ENCODE results near the gene TJAP1.

- no peak for TF ChIP-seq CTCF (IDR thresholded peaks at IDR 0.05; ENCODE audit: extremely low read depth in 1 of 2, insufficient read depth in 1 of 2, low read depth in 1 of 2, low read length in 2 of 2)
- TF ChIP-seq MYC (IDR thresholded peaks at IDR 0.05; ENCODE audit: low read depth, low read length), result no peak
- TF ChIP-seq POLR2AphosphoS5 (IDR thresholded peaks at IDR 0.05; ENCODE audit: insufficient read depth, low read depth, low read length), result no peak
- no peak for TF ChIP-seq GATA2 (IDR thresholded peaks at IDR 0.05; ENCODE audit: insufficient read depth, insufficient read length, low read depth, low read length)
- TF ChIP-seq POLR2A (IDR thresholded peaks at IDR 0.05; ENCODE audit: low read depth, low read length), result no peak
- TF ChIP-seq JUN (IDR thresholded peaks at IDR 0.05; ENCODE audit: borderline replicate concordance, insufficient read depth, insufficient read length, low read depth), result no peak
- TF ChIP-seq FOS (IDR thresholded peaks at IDR 0.05; ENCODE audit: borderline replicate concordance, insufficient read depth, low read length), result no peak
- TF ChIP-seq EZH2 (IDR thresholded peaks at IDR 0.05; ENCODE audit: borderline replicate concordance, low read depth, low read length, severe bottlenecking), result no peak
- TF ChIP-seq MAX (IDR thresholded peaks at IDR 0.05; ENCODE audit: insufficient read depth, insufficient read length), result no peak
Measured at GRCh38 chr6:43540507-43540906, 63.1 kb downstream of the TJAP1 start.
